Measurements from ENCODE around the gene CDH26. TPM values are rescaled to one million over a fixed set of nuclear protein-coding genes. Genes with fewer than 3 reads are reported as not detected.

Gene CDH26
- total RNA-seq: 0.72 and 2.3 TPM in 2 replicates

DNA sequence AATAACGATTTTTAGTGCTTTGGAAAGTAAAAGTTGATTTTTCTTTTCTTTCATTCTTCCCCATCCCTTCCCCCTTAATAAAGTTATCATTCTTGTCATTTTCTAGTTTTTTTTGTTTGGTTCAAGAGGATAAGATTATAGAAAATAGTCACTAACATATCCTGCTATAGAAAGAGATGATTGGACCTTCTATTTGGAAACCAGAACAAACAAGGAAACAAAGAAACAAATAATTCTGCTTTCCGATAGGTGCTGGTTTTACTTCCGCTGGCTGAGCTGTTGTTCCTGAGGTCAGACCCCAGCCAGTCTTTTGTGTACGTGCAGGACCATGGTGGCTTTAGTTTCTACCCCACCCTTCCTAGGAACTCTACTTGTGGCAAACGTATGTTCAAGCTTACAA is at the start of gene CDH26:
CDH26 (plus strand) TSS at position 301 of the 400 bp plus-strand sequence. CDS start 304 bp downstream, outside the sequence.

GRCh38 chr20:59933296-59933848 is 24.9 kb upstream of the CDH26 start, which contains the start of gene SYCP2:
SYCP2 (minus strand) TSS chr20:59933637; CDS start chr20:59922413, 11,224 bp downstream.

DNA sequence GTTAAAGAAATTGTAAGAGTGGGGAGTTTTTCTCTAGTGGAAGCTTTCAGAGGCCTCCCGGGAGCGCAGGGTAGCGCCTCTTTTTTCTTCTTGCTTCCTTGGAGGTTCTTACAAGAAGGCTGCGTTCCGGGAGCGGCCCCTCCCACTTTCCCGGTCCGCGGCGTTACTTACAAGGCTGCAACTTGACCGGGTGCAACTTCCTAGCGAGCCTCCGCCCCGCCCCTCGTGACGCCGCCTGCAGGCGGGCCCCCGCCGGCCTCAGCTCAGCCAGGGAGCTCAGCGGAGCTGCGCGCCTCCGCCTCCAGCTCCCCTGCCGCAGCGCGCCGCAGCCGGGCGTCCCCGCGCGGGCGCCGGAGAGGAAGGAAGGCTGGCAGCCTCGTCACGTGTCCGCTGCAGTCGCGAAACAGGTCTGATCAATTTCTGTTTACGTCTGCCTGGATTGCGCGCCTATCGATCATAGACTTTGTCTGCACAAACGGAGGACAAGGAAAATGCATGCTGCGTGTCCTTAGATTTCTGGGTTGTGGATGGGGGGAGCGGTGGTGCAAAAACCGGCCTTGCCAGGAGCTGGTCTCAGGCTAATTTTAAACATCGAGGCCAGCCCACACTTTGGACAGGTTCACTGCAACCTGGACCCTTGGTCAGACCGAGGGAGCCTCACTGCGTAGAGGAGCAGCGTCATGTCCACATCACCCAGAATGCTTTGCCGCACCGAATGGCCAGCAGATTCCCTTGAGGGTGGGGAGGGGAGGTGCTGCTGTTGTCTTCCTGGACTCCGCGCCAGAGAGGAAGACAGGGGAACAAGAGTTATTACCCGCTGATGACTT is 17.9 kb upstream of the CDH26 start, which contains the start of the genes FAM217B and PPP1R3D:
FAM217B (plus strand) TSS at position 261 of the 827 bp plus-strand sequence. CDS start 3,555 bp downstream, outside the sequence.
PPP1R3D (minus strand) TSS at position 177 of the 827 bp plus-strand sequence. CDS start 374 bp downstream, outside the sequence.

Other genes starting within 250 kb of the CDH26 start
- 0.43 and 0.48 TPM in 2 replicates for gene SYCP2, start 24.8 kb upstream of the CDH26 start, total RNA-seq
- gene PPP1R3D, start 18.1 kb upstream of the CDH26 start, total RNA-seq: 10.6 and 16.4 TPM in 2 replicates
- gene FAM217B, start 18.0 kb upstream of the CDH26 start, total RNA-seq: 5.5 and 11.5 TPM in 2 replicates